GM19240 (cell line): Measurements from ENCODE around the gene CYP26B1.

Experiments used
- DNase-seq: peaks from one replicate; pipeline ENCODE4 v3.0.0; 2011; ENCODE audit warnings: low spot score; ENCODE audit not compliant: insufficient read length

CYP26B1 gene

GRCh38 chr2:72084584-72084976 is 63.1 kb downstream of the CYP26B1 start:
- no peak for DNase-seq

- DNase-seq: no peak
These were observed 63.7 kb downstream of the CYP26B1 start for GRCh38 chr2:72083751-72084583.

- DNase-seq: no peak
These were observed 64.8 kb downstream of the CYP26B1 start for GRCh38 chr2:72082887-72083286.

- DNase-seq: no peak
These were observed 65.6 kb downstream of the CYP26B1 start for GRCh38 chr2:72082021-72082601.

- DNase-seq: no peak
These were observed 66.2 kb downstream of the CYP26B1 start for GRCh38 chr2:72081451-72081850.

- no peak for DNase-seq
These were observed 67.1 kb downstream of the CYP26B1 start for GRCh38 chr2:72080286-72081145.
